ENCODE data around the gene CDH13.

CDH13 gene

GRCh38 chr16:83393196-83393981 is 766.6 kb downstream of the CDH13 start:
- DNase-seq: no peak

- no peak for DNase-seq
These were observed 771.0 kb downstream of the CDH13 start for GRCh38 chr16:83397601-83398291.

GRCh38 chr16:83400234-83400633 is 773.5 kb downstream of the CDH13 start:
- no peak for DNase-seq

DNA sequence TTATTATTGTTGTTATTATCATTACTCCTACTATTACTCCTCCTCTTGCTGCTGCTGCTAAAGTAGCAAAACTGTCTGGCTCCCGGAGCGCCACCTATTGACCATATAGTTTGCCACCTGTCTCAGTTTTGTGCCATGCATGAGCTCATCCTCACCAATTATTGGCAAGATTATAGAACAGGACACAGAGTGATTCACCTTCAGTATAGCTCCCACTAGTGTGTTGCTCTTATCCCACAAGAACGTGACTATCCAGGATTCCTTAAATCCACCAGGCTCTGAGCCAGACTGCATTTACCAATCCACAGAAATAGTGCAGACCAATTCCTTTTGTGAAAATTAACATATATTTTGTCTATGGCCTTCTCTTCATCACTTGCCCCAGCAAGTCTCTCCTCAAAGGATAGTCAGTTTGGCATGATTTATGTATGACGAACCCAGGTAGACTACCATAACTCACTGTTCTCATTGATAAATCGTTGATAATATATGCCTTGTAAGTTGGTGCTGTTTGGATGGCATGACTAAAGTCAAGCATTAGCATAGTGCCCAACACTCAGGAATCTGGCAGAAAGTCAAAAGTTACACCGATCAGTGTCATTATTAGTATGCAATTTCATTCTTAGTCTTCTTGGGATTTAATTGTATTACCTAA is 775.5 kb downstream of the CDH13 start:
- no peak for DNase-seq

GRCh38 chr16:83402967-83403366 is 776.2 kb downstream of the CDH13 start:
- DNase-seq: no peak

DNA sequence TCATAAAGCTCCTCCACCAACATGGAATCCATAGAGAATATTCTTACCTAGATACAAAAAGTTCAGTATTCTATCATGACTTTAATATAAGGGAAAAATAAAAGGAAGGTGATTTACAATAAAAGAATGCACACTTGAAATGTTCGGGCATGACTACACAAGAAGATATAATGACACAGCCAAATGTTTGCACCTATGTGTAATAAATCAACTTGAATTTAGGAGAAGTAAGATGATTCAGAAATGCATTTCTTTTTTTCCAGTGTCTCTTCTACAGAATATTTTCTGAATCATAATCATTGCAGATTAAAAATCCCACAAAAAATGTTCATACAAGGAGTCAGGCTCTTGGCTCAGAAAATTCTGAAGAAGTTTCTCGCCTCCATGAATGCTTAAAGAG is 777.0 kb downstream of the CDH13 start:
- DNase-seq: no peak

DNA sequence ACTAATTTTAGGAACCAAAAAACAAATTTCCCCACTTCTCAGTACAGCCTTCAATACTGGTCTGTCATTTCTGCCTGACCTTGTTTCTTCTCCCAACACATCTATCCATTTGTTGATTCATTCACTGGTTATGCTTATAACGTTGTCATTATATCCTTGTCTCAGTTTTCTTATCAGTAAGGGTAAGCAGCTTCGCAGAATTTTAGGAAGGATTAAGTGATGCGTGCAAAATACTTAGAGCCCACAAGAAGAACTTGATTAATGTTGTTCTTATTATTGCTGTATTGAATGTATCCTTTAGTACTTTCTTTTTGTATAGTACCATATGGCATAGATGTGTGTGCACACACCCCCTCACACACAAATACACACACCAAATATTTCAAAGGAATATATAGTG is 777.5 kb downstream of the CDH13 start:
- no peak for DNase-seq

DNA sequence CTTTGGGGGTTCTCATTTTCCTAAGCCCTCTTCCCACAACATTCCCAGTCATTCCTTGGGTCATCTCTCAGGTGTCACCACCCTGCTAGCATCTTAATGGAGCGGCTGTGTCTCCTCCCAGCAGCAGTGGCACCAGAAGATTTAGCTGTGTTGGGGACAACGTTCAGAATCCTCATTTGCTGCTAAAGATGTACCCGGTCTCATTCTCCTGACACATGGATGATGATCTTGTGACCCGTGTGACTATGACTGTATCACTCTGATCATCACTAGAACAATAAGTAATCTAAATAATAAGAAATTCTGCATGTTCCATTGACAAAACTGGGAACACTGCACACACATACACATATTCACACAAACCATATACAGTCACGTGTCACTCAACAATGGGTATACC is 781.2 kb downstream of the CDH13 start:
- no peak for DNase-seq

- no peak for DNase-seq
These were observed 782.6 kb downstream of the CDH13 start for GRCh38 chr16:83409347-83409746.

GRCh38 chr16:83418565-83418964 is 791.8 kb downstream of the CDH13 start:
- no peak for DNase-seq

- no peak for DNase-seq
These were observed 793.5 kb downstream of the CDH13 start for GRCh38 chr16:83420206-83420760.

- DNase-seq: no peak
These were observed 806.4 kb downstream of the CDH13 start for GRCh38 chr16:83433201-83433600.

DNA sequence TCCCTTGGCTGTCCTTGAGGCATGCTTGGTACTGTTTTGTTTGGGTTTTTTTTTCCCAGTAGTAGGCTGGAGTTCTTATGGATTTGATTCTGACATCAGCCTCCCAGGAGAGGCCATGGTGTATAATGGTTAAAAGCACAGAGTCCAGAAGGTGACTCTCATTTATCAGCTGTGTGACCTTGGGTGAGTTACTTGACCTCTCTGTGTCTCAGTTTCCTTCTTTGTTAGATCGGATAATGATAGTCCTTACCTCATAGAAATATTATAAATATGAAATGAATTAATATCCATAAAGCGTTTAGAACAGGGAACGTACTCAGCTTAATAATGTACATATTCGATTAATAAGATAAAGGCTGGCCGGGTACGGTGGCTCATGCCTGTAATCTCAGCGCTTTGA is 810.3 kb downstream of the CDH13 start:
- no peak for DNase-seq

DNA sequence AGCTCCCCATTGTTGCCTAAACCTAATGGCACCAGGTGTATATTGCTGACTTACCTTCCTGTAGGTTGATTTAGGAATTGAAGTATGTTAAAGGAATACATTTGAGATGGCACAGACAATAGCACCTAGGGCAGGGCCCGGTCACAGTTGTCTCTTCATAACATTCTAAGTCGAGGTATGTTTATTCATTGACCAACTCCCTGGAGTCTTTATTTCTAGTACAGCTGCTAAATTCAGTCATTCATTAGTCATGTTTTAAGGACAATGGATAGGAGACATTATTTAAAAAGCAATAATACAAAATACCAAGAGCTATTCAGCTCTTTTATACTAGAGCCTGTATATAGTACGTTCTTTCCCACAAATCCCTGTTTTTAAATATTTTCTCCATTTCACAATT is 811.6 kb downstream of the CDH13 start:
- no peak for DNase-seq

- DNase-seq: no peak
These were observed 812.6 kb downstream of the CDH13 start for GRCh38 chr16:83439412-83439811.

DNA sequence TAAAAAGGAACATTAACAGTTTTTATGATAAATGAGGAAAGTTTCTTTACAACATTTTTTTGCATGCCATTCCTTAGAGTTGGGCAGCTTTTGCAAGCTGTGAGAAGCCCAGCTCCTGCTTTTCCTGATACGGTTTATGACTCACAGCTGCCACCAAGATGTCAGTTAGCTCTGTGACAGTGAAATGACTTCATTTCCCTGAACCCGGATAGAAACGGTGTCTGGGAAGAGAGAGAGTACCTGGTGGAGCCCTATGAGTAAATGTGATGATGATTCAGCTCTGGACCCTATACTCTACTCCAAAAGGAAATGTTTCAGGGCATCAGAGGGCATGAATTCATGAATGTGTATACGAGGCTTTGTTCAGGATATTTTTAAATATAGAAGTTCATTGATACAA is 814.7 kb downstream of the CDH13 start:
- no peak for DNase-seq

- no peak for DNase-seq
These were observed 817.2 kb downstream of the CDH13 start for GRCh38 chr16:83443972-83444371.

- DNase-seq: no peak
These were observed 820.8 kb downstream of the CDH13 start for GRCh38 chr16:83447560-83447959.

- DNase-seq: no peak
These were observed 823.1 kb downstream of the CDH13 start for GRCh38 chr16:83449861-83450260.

DNA sequence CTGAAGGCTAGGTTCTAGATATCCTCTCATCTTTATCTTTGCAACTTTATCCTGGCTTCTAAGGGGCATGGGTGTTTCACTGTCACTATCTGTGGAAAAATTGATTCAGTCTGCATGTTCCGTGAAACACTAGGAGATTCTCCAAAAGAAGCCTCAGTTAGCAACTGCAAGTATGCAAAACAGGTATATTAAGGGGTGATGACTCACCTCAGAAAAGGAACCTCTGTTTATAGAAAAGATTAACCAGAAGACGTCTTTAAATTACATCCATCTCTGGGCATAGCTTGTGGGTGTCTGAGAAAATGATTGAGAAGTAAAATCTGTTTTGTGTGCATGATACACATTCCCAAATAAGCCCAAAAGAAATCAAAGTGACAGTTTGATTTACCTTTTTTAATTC is 827.2 kb downstream of the CDH13 start:
- DNase-seq: no peak

GRCh38 chr16:83455716-83456115 is 828.9 kb downstream of the CDH13 start:
- no peak for DNase-seq

DNA sequence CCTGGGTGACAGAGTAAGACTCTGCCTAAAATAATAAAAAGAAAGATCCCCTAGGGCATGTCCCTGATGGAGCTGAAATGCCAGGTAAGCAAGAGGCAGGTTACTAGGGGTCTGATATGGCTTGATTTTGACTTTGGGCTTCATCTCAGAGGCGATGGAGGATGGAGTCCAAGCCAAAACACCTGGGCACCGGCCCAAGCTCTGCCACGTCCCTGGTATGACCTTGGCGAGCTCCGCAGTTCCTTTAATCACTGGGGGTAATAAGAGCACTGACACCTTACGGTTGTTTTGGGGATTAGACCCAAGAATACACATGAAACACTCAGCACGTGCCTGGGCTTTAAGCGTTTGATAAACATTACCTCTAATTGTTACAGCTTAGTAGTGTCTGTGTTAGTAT is 830.2 kb downstream of the CDH13 start:
- DNase-seq: no peak

GRCh38 chr16:83458612-83459011 is 831.8 kb downstream of the CDH13 start:
- DNase-seq: no peak

DNA sequence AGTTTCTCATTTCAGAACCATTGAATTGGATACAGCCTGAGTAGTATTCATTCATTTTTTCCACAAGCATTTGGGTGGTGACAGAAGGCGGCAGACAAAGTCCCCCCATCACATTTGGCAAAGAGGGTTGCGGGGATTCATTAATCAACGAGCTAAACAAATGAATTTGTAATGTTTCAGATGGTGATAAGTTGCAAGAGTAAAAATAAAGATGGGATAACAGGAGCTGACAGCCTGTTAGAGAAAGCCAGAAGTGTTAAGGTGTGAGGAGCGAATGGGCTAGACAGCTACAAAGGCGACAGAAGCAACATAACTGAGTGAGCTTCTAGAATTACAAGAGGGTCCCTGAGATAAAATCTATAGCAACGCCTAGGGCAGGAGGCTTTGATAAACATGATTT is 838.2 kb downstream of the CDH13 start:
- no peak for DNase-seq
